ENCODE measurements around the gene TAAR9.
"Not testable (repeated sequence)": the region's sequence is repeated elsewhere in the genome, so short reads cannot be mapped to it uniquely, and the experiment has no call there.

- TF ChIP-seq POLR2AphosphoS5 (IDR thresholded peaks at IDR 0.05; ENCODE audit: low read depth); EZH2phosphoT487 (IDR thresholded peaks at IDR 0.05; ENCODE audit: unreplicated experiment); EZH2 (IDR thresholded peaks at IDR 0.05; ENCODE audit: low read depth, unreplicated experiment): not testable (repeated sequence)
- TF ChIP-seq, protein P1, sequence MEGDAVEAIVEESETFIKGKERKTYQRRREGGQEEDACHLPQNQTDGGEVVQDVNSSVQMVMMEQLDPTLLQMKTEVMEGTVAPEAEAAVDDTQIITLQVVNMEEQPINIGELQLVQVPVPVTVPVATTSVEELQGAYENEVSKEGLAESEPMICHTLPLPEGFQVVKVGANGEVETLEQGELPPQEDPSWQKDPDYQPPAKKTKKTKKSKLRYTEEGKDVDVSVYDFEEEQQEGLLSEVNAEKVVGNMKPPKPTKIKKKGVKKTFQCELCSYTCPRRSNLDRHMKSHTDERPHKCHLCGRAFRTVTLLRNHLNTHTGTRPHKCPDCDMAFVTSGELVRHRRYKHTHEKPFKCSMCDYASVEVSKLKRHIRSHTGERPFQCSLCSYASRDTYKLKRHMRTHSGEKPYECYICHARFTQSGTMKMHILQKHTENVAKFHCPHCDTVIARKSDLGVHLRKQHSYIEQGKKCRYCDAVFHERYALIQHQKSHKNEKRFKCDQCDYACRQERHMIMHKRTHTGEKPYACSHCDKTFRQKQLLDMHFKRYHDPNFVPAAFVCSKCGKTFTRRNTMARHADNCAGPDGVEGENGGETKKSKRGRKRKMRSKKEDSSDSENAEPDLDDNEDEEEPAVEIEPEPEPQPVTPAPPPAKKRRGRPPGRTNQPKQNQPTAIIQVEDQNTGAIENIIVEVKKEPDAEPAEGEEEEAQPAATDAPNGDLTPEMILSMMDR (conservative IDR thresholded peaks at IDR 0.05; ENCODE audit: low read depth in 2 of 2) = not testable (repeated sequence)
These were observed 3.5 kb upstream of the TAAR9 start for GRCh38 chr6:132534546-132534945.

Measured in GM23338 (cell line).